ENCODE measurements around the gene MAPK8IP2. TPM values are rescaled to one million over a fixed set of nuclear protein-coding genes. Genes with fewer than 3 reads are reported as not detected.
"Not testable (repeated sequence)": the region's sequence is repeated elsewhere in the genome, so short reads cannot be mapped to it uniquely, and the experiment has no call there.

The MAPK8IP2 gene
- total and polyA plus RNA-seq, 2 donors (not counting 1 experiment from before 2014, with no cell fraction given) = 0.10 to 0.17 TPM

DNA sequence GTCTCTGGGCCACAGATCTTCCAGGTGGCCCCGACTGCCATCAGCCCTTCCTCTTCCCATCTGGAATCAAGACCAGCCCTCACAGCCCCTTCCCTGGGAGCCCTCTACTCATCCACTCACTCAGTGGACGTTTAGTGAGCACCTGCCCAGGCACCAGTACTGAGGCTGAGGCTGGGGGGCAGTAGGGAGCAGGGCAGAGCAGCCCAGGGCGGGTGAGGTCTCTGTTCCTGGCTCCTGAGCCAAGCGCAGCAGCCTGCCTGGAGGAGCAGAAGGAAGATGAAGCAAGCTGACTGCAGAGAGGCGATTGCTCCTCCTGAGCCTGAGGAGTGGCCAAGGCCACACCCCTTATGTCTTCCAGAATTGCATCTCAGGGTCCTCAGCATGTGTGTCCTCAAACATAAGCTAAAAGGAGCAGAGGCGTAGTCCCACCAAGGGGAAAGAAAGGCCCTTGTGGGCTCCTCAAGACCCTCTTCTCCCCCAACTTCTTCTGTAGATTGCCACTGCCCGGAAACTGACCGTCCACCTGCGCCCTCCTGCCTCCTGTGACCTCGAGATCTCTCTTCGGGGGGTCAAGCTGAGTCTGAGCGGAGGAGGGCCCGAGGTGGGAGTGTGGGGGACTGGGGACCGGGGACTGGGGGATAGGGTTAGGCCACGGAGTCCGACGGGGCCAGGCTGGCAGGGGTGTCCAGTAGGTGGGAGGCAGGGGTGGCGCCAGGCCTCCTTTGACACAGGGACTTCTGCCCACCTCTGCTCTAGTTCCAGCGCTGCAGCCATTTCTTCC, 5.8 kb downstream of the MAPK8IP2 start:
- TF ChIP-seq, protein P1, sequence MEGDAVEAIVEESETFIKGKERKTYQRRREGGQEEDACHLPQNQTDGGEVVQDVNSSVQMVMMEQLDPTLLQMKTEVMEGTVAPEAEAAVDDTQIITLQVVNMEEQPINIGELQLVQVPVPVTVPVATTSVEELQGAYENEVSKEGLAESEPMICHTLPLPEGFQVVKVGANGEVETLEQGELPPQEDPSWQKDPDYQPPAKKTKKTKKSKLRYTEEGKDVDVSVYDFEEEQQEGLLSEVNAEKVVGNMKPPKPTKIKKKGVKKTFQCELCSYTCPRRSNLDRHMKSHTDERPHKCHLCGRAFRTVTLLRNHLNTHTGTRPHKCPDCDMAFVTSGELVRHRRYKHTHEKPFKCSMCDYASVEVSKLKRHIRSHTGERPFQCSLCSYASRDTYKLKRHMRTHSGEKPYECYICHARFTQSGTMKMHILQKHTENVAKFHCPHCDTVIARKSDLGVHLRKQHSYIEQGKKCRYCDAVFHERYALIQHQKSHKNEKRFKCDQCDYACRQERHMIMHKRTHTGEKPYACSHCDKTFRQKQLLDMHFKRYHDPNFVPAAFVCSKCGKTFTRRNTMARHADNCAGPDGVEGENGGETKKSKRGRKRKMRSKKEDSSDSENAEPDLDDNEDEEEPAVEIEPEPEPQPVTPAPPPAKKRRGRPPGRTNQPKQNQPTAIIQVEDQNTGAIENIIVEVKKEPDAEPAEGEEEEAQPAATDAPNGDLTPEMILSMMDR (conservative IDR thresholded peaks at IDR 0.05 in 1 of 2, IDR thresholded peaks at IDR 0.05 in 1 of 2; ENCODE audit: low read depth in 1 of 2, low read length in 2 of 2) = no peak
- no peak for TF ChIP-seq EZH2 (IDR thresholded peaks at IDR 0.05; ENCODE audit: low read length, missing control alignments)
- Histone ChIP-seq H3K36me3 (ENCODE audit: control insufficient read depth, insufficient read depth, low read length) (no peaks in the 10 kb centered on the region), H3K9ac (ENCODE audit: insufficient read depth, low read length) (no peak overlapping the region), H2AFZ (ENCODE audit: low read length) (no peak overlapping the region), H3K27me3 (ENCODE audit: control insufficient read depth, insufficient read depth, low read length) (peaks cover 21% of the 10 kb centered on the region), H3K4me1 (ENCODE audit: control insufficient read depth, extremely low read depth, insufficient read depth, low read length) (no peaks in the 10 kb centered on the region), H3K4me2 (ENCODE audit: extremely low read depth, insufficient read depth, low read length) (no peak overlapping the region), H3K4me3 (replicated peaks in 1 of 4; ENCODE audit: control extremely low read depth in 1 of 4, insufficient read depth in 1 of 4, low read depth in 3 of 4, low read length in 4 of 4) (no peak overlapping the region), H4K20me1 (ENCODE audit: control insufficient read depth, extremely low read depth, insufficient read depth, low read length) (no peaks in the 10 kb centered on the region), H3K9me3 (ENCODE audit: control insufficient read depth, insufficient read depth, low read depth, low read length) (no peaks in the 10 kb centered on the region), H3K79me2 (ENCODE audit: control insufficient read depth, insufficient read depth, low read length) (no peaks in the 10 kb centered on the region), H3K27ac (ENCODE audit: insufficient read depth, low read length) (no peak overlapping the region)
- no peak for DNase-seq (ENCODE audit: low read depth in 2 of 2)

DNA sequence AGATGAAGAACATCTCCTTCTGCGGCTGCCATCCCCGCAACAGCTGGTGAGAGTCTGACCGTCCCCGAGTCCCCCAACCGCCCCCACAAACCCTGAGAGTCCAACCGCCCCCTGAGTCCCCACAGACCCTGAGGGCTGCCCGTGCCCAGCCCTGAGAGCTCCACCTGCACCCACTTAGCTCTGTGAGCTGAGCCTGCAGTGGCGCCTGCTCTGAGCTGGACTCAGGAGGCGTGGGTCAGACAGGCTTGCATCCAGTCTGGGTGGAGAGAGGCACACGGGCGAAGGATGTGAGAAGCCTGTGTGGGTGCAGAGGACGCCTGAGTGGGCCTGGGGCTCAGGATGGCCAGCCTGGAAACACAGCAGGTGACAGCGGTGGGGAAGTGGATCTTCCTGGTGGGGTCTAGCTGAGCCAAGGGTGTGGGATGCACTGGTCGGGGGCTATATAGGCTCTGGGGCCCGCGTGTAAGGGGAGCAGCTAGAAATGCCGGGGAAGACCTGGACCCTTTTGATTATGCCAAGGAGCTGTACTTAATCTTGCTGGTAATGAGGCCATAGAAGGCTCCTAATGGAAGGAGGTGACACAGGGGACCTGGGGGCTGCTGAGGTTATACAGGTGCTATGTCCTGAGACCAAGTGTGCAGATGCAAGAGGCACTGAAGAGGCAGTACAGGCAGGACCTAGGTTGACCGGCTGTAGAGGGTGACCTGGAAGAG, 6.5 kb downstream of the MAPK8IP2 start:
- peaks cover 14% of the 10 kb centered on the region for H3K27me3 ChIP-seq (ENCODE audit: control insufficient read depth, insufficient read depth, low read length)
- H4K20me1 ChIP-seq (ENCODE audit: control insufficient read depth, extremely low read depth, insufficient read depth, low read length) = no peaks in the 10 kb centered on the region
- no peaks in the 10 kb centered on the region for H3K9me3 ChIP-seq (ENCODE audit: control insufficient read depth, insufficient read depth, low read depth, low read length)
- no peaks in the 10 kb centered on the region for H3K4me1 ChIP-seq (ENCODE audit: control insufficient read depth, extremely low read depth, insufficient read depth, low read length)
- no peak overlapping the region for H2AFZ ChIP-seq (ENCODE audit: low read length)
- no peak overlapping the region for H3K4me3 ChIP-seq (replicated peaks in 1 of 4; ENCODE audit: control extremely low read depth in 1 of 4, insufficient read depth in 1 of 4, low read depth in 3 of 4, low read length in 4 of 4)
- DNase-seq (ENCODE audit: low read depth in 2 of 2) = no peak
- no peaks in the 10 kb centered on the region for H3K79me2 ChIP-seq (ENCODE audit: control insufficient read depth, insufficient read depth, low read length)
- no peaks in the 10 kb centered on the region for H3K36me3 ChIP-seq (ENCODE audit: control insufficient read depth, insufficient read depth, low read length)
- TF ChIP-seq, protein P1 (conservative IDR thresholded peaks at IDR 0.05 in 1 of 2, IDR thresholded peaks at IDR 0.05 in 1 of 2; ENCODE audit: low read depth in 1 of 2, low read length in 2 of 2) = no peak
- no peak for TF ChIP-seq EZH2 (IDR thresholded peaks at IDR 0.05; ENCODE audit: low read length, missing control alignments)
- no peak overlapping the region for H3K27ac ChIP-seq (ENCODE audit: insufficient read depth, low read length)
- no peak overlapping the region for H3K4me2 ChIP-seq (ENCODE audit: extremely low read depth, insufficient read depth, low read length)
- H3K9ac ChIP-seq (ENCODE audit: insufficient read depth, low read length) = no peak overlapping the region

DNA sequence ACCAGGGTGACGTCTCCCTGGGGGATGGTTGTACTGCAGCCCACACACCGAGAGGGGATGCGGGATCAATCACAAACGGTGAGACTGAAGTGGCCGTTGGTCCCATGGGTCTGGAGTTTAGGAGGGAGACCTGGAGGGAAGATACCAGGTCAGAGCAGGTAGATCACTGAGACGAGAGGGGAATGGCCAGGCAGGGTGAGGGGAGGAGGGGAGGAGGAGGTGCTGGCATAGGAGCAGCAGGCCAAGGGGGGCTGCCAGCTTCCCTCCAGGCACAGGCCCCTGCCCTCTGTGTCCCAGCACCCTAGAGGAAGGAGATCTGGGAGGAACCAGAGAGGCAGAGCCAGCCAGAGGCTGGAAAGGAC, 7.0 kb downstream of the MAPK8IP2 start:
- H3K27me3 ChIP-seq (ENCODE audit: control insufficient read depth, insufficient read depth, low read length) = peaks cover 10% of the 10 kb centered on the region
- H3K79me2 ChIP-seq (ENCODE audit: control insufficient read depth, insufficient read depth, low read length) = no peaks in the 10 kb centered on the region
- H3K36me3 ChIP-seq (ENCODE audit: control insufficient read depth, insufficient read depth, low read length) = no peaks in the 10 kb centered on the region
- TF ChIP-seq, protein P1 (conservative IDR thresholded peaks at IDR 0.05 in 1 of 2, IDR thresholded peaks at IDR 0.05 in 1 of 2; ENCODE audit: low read depth in 1 of 2, low read length in 2 of 2) = no peak
- TF ChIP-seq EZH2 (IDR thresholded peaks at IDR 0.05; ENCODE audit: low read length, missing control alignments) = no peak
- H2AFZ ChIP-seq (ENCODE audit: low read length) = no peak overlapping the region
- no peak overlapping the region for H3K27ac ChIP-seq (ENCODE audit: insufficient read depth, low read length)
- no peaks in the 10 kb centered on the region for H3K4me1 ChIP-seq (ENCODE audit: control insufficient read depth, extremely low read depth, insufficient read depth, low read length)
- H3K9me3 ChIP-seq (ENCODE audit: control insufficient read depth, insufficient read depth, low read depth, low read length) = no peaks in the 10 kb centered on the region
- DNase-seq (ENCODE audit: low read depth in 2 of 2) = no peak
- H3K4me2 ChIP-seq (ENCODE audit: extremely low read depth, insufficient read depth, low read length) = no peak overlapping the region
- H3K4me3 ChIP-seq (replicated peaks in 1 of 4; ENCODE audit: control extremely low read depth in 1 of 4, insufficient read depth in 1 of 4, low read depth in 3 of 4, low read length in 4 of 4) = no peak overlapping the region
- no peak overlapping the region for H3K9ac ChIP-seq (ENCODE audit: insufficient read depth, low read length)
- no peaks in the 10 kb centered on the region for H4K20me1 ChIP-seq (ENCODE audit: control insufficient read depth, extremely low read depth, insufficient read depth, low read length)

DNA sequence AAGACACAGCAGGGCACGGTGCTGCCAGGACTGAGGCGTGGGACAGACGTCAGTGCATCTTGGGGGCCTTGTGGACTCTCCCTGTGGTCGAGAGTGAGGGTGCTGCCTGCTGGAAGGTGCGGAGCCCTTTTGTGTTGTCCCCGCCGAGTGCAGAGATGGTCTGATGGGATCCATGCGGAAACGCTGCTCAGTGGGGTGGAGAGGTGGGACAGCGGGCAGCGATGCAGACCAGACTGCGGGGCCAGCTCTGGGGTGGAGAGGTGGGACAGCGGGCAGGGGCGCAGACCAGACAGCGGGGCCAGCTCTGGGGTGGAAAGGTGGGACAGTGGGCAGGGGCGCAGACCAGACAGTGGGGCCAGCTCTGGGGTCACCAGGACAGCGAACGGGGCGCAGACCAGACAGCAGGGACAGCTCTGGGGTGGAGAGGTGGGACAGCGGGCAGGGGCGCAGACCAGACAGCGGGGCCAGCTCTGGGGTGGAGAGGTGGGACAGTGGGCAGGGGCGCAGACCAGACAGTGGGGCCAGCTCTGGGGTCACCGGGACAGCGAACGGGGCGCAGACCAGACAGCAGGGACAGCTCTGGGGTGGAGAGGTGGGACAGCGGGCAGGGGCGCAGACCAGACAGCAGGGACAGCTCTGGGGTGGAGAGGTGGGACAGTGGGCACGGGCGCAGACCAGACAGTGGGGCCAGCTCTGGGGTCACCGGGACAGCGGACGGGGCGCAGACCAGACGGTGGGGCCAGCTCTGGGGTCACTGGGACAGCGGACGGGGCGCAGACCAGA, 7.7 kb downstream of the MAPK8IP2 start:
- DNase-seq (ENCODE audit: low read depth in 2 of 2); H3K36me3 ChIP-seq (ENCODE audit: control insufficient read depth, insufficient read depth, low read length); H3K27me3 ChIP-seq (ENCODE audit: control insufficient read depth, insufficient read depth, low read length): not testable (repeated sequence)

More for the DNA sequence above, 7.7 kb downstream of the MAPK8IP2 start:
- not testable (repeated sequence) for H4K20me1 ChIP-seq (ENCODE audit: control insufficient read depth, extremely low read depth, insufficient read depth, low read length); H2AFZ ChIP-seq (ENCODE audit: low read length); H3K4me1 ChIP-seq (ENCODE audit: control insufficient read depth, extremely low read depth, insufficient read depth, low read length); H3K79me2 ChIP-seq (ENCODE audit: control insufficient read depth, insufficient read depth, low read length); H3K4me2 ChIP-seq (ENCODE audit: extremely low read depth, insufficient read depth, low read length); H3K9ac ChIP-seq (ENCODE audit: insufficient read depth, low read length); H3K9me3 ChIP-seq (ENCODE audit: control insufficient read depth, insufficient read depth, low read depth, low read length); H3K4me3 ChIP-seq (replicated peaks in 1 of 4; ENCODE audit: control extremely low read depth in 1 of 4, insufficient read depth in 1 of 4, low read depth in 3 of 4, low read length in 4 of 4); H3K27ac ChIP-seq (ENCODE audit: insufficient read depth, low read length)
